Spleen (tissue), 7 donors: ENCODE data around the gene BCAR3.

Experiments
- CTCF ChIP-seq, 11 experiments: fragments of 200-600 bp in 7 of 11; fragments of 450-650 bp in 4 of 11; sonication (generic) in 4 of 11; IDR thresholded peaks in 8 of 11; conservative IDR thresholded peaks in 3 of 11; 1 replicate in 7 of 11; 2 replicates in 4 of 11; pipeline versions ENCODE4 v1.4.0 to v1.8.0; 2016 to 2021; ENCODE audit warnings: antibody characterized with exemption in 11 of 11, inconsistent platforms in 4 of 11, mild to moderate bottlenecking in 1 of 11
- POLR2AphosphoS5 ChIP-seq, 3 donors: sonication (generic); formaldehyde crosslinking; IDR thresholded peaks; one replicate each; pipeline ENCODE4 v1.5.1; 2017; ENCODE audit warnings: antibody characterized with exemption in 3 of 3
- donor health status: DM: no; HTN: no; CAD: no; lungs with moderate emphysema.
- donor health status: DM: no; HTN: no; CAD: no.
- donor health status: DM: no; HTN: no; CAD: no.

- TF ChIP-seq CTCF (IDR thresholded peaks at IDR 0.05 in 8 of 11, conservative IDR thresholded peaks at IDR 0.05 in 3 of 11) (no peak), POLR2AphosphoS5 (IDR thresholded peaks at IDR 0.05) (no peak)
These were observed 86.4 kb downstream of the BCAR3 start for GRCh38 chr1:93595266-93595665.
